ENCODE measurements around the gene EVA1C.
"Not testable (repeated sequence)": the region's sequence is repeated elsewhere in the genome, so short reads cannot be mapped to it uniquely, and the experiment has no call there.

Gene EVA1C

DNA sequence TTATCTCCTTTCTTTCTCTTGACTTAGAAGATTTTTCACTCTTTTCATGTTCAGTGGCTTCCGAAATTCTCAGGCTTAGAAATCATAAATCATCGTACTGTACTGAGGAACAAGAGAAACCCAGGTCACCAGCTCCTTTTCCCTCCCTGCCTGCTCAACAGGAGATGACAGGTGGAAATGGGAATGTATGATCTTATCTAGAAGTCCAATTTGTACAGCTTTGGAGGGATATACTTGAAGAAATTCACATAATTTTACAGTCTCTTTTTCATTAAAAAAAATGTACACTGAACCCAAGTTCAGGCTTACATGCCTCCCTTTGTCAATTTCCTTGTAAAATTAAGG, 11.7 kb downstream of the EVA1C start:
- no peak for DNase-seq

DNA sequence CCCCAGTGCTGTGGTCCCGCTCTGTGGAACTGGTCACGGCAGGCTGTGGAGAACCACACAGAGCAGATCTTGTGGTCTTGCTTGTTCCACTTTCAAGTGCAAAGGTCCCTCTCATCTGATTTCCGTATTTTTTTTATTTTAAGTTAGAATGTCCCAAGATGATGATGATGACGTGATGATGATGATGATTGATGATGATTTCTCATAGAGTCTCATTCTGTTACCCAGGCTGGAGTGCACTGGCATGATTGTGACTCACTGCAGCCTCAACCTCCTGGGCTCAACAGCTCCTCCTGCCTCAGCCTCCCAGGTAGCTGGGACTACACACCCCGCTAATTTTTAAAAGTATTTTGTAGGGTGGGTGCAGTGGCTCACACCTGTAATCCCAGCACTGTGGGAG, 12.2 kb downstream of the EVA1C start:
- no peak for DNase-seq

DNA sequence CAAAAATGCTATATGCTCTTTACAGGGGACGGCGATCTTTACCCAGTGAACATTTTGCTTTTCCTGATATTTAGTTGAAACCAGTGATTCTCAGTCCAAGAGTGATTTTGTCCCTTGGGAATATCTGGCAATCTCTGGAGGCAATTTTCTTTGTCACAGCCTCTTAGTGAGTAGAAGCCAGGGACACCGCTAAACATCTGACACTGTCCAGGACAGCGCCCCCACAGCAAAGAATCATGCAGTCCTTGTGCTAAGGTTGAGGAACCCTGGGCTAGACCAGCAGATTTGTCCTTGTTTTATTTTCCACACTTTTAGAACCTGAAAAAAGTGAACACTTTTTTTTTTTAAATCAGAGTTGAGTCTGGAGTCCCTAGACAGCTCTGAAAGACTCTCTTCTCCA, 13.1 kb downstream of the EVA1C start:
- DNase-seq: peak in 1 of 56 donors; percentile 5

DNA sequence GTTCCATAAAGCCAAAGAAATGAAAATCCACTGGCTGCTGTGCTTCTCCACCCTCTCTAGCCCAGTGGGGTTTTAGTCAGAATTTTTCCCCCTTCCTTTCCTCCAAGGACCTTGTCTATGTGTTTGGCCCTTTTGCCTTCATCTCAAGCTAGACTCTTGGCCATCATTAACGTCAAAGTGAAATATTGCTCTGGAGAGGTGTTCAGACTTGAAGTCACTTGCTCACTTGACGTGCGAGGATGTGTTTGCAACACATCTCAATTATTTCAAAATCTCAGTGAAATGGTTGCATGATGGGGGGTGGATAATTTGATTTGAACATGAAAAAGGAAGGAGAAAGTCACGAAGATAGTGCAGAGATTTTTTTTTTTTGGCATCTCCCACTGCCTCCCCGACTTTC, 13.6 kb downstream of the EVA1C start:
- DNase-seq: no peak

DNA sequence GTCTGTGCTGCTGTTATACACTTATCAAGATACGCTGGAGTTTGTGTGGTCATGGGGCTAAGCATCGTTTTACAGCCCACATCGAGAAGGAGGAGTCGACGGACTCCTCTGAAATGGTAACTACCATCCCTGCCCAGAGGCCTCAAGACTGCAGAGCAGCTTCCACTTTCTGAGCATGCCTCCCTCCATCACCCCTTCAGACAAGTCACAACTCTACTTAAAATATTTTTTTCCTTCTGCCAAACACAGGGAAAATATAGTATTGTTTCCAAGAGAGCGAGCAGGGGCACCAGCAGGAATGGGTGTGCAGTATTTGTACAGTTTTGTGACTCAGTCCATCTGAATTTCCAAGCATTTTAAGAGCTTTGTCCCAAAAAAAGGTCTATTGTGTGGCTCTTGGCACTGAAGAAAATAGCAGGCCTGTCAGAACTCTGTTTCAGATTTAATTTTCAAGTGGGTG, 14.1 kb downstream of the EVA1C start:
- peak in 25 of 56 donors; percentile 8 to 66 (median 28) for DNase-seq

DNA sequence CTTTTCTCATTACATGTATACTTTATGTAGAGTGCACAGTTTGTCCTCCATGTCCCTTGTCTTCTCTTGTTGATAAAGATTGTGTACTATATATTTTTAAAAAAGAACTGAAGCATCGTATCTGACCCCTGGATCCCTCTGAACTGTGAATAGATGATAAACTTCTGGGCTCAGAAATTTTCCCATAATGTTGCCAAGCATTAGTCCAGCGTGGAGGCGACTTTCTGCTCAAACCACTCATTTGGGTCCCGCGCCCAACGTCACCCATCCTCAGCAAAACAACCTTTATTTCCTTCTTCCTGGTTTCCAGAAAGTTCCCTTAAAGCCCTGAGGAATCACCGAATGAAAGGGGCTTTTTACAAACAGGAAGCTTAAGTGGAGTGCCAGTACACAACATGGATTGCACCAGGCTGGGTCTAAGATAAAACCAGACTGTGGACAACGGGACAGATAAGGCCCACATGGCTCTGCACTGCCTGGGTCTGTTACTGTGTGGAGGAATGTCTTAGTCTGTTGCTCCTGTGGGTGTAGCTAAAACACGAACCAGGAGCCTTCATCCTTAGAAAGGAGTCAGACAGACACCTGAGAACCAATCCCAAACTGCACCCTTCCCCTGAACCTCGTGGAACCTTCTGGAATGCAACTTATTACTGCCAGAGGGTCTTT, 15.6 kb downstream of the EVA1C start:
- DNase-seq: no peak

DNA sequence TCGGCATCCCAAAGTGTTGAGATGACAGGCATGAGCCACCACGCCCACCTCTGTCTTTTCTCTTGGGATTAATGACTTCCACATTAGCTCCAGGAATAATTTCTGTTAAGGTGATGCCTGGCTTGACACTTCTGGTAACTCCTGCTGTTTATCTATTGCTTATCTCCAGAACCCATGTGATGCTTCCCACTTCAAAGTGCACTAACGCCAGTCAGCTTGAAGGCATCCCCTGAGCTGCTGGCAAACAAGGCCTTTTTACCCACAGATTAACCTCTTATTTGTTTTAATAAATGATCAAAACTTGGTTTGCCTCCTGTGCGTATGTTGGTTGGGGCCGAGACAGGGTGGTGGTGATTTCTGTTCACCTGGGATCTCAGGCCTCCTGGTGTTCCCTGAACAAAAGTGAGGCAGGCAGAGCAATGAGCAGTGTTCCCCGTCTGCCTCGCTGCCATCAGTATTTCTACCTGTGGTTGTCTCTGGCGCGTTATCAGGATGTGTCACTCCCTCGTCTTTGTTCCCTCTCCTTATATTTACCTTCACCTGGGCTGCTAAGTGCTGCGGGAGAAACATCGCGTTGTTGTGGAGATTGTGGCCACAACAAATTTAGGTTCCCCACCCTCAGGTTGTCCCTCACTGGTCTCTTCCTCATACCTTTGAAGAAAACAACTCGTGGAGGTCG, 20.6 kb downstream of the EVA1C start:
- not testable (repeated sequence) for DNase-seq

DNA sequence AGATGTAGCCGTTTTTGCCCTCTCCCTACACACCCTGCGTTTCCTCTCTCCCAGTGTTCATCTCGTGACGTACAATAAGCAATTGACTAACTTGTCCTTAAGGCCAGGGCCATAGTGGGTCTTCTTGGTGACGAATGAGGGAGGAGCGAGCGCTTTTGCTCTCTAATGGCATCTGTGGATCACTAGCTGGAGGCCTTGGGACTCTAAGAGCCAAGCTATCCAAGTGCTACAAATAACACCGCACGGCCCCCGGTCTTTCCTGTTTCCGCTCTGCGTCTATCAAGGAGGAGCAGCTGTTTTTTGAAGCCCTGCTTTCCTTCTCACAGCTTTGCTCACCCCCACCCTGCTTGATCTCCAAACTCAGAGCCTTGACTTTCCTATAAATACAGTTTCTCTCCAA, 25.2 kb downstream of the EVA1C start:
- no peak for DNase-seq

DNA sequence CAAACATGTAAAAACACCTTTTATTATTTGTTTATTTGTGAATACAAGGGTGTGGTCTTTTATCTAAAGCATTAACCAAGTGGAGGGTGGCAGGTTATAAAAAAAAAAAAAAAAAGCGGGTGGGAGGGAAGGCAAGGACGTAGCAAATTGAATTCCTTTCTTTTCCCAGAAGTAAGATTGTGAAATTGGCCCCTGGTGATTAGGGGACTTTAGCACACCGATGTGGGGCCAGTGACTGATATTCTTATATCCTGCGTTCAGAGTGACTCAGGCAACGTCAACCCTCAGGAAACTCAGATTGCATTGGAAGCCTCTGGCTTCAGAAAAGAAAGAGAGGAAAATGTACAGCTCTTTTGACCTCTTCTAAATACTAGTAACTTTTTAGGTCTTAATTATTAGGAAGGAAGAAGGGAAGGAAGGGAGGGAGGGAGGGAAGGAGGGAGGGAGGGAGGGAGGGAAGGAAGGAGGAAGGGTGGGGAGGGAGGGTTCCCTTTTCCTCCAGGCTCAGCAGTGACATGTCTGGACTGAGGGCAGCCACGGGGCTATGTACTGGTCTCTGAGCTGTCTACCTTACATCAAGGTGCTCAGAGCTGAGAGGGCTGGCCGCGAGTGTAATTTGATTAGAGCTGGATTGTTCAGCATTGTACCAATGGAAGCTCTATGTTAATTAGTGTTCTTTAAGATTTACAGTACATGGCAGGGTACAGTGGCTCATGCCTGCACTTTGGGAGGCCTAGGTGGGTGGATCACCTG, 30.2 kb downstream of the EVA1C start:
- DNase-seq: no peak

DNA sequence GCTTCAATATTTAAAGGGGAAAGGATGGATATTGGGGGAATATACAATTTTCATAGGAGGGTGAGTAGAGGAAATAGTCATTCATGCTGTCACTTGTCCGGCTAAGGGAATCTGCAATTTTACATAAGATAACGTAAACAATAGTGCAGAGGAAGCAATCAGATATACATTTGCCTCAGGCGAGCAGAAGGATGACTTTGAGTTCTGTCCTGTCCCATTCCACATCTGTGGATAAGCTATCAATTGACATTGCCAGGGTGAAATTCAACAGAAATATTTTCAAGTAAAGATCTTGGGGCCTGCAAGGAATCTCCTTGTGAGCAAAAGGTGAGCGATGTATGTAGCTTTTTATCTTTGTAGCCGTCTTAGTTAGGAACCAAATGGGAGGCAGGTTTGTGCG, 32.6 kb downstream of the EVA1C start:
- no peak for DNase-seq

DNA sequence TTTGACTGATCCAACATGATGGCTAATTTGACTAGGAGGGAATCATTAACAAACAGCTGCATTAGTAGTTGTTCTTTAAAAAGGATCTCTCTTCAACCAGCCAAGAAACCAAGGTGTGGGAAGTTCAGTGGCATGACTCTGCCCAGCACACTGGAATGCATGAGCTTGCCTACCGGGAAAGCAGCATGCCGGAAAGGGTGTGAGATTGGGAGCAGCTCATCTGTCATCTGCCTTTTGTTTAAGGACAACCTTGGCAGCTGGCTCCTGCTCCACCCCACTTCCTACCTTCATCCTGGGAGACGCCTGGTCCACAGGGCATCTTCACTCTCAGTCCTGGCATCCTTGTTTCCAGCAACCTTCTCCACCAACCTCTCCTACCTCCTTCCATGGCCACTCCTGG, 33.9 kb downstream of the EVA1C start:
- not testable (repeated sequence) for DNase-seq

DNA sequence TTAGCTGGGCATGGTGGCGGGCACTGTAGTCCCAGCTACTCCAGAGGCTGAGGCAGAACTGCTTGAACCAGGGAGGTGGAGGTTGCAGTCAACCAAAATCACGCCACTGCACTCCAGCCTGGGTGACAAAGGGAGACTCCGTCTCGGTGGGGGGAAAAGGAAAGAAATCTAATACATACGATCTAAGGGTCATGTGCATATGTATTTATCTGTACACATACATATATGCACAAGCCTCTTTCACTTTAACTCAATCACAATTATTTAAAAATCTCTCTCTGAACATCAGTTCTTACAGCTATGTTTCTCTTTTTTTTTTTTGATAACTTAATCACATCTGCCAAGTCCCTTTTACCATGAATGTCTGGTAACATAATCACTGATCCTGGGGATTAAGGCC, 34.7 kb downstream of the EVA1C start:
- no peak for DNase-seq

DNA sequence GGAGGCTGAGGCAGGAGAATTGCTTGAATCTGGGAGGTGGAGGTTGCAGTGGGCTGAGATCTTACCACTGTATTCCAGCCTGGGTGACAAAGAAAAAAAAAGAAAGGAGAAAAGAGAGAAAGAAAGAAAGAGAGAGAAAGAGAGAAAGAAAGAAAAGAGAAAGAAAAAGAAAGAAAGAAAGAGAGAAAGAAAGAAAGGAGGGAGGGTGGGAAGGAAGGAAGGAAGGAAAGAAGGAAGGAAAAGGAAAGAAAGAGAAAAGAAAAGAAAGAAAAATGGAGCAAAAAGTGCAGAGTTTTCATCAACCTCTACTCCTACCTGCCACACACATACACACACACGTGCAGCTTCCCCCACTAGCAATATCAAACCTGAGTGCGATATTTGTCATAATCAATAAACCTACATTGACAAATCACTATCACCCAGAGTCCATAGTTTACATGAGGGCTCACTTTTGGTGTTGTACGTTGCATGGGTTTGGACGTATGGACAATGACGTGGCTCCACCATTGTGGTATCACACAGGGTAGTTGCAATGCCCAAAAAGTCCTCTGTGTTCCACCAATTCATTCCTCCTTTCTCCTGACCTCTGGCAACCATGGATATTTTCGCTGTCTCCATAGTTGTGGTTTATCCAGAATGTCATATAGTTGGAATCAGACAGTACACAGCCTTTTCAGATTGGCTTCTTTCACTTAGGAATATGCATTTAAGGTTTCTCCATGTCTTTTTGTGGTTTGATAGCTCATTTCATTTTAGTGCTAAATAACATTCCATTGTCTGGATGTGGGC, 36.5 kb downstream of the EVA1C start:
- no peak for DNase-seq

DNA sequence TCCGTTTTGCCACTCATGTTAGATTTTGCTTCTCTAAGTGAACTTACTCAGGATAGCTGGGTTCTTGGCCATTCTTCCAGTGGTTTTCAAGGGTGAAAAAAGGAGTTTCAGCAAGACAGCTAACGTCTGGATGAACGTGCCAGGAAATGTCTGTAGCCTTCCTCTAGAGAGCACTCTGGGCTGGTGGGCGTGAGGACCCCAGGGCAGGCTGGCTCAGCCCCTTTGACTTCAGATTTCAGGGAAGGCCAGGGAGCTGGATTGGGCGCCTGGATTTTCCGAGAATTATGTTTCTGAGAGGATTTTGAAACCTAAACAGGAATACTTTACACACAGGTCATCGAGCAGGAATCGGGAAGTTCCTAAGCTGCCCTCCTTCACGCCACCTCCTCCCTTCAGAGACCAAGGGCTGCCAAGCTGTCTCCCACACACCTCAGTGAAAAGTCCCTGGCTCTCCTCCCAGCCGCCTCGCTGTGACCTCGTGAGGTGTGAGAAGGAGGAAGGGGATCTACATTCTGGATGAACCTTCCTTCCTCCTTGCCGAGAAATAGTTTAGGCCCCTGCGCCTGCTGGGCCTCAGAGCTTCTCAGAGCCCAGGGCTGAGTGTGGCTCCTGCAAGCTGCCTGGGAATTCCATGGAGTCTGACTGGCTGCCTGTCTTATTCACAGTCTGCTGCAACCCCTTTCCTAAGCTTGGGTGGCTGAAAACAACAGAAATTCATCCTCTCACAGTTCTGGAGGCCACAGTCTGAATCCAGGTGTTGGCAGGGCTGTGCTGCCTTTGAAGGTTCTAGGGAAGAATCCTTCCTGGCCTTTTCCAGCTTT, 38.6 kb downstream of the EVA1C start:
- peak in 2 of 56 donors; percentile 9 to 31 for DNase-seq

DNA sequence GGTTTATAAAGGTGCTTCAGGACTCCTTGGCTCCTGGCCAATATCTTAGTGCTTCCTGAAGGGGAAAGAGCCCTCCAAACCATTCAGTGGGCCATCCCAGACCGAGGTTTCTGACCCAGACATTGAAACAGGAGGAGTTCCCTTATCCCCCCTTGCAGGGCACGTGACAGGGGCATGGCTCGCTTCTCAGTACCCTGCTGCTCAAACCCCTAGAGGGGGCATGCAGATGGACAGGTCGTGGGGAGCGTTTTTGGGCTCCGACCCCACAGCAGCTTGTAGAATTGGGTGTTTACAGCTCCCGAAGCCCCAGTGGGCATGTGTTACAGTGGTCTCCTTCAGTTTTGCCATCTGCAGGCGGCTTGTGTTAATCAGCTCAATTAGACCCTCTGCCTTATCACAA, 39.7 kb downstream of the EVA1C start:
- DNase-seq: not testable (repeated sequence)

DNA sequence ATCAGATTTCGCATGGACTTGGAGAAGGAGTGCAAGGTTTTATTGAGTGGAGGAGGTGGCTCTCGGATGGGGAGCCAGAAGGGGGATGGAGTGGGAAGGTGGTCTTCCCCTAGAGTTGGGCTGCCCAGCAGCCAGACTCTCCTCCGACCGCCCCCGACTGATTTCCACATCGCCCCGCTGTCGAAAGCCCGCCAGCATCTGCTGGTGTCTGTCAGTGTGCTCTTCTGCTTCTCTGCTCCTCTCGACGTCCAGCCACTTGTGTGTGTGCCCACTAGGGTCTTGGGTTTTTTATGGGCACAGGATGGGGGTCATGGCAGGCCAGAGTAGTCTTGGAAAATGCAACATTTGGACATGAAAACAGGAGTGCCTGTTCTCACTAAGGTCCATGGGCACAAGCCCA, 40.1 kb downstream of the EVA1C start:
- no peak for DNase-seq

DNA sequence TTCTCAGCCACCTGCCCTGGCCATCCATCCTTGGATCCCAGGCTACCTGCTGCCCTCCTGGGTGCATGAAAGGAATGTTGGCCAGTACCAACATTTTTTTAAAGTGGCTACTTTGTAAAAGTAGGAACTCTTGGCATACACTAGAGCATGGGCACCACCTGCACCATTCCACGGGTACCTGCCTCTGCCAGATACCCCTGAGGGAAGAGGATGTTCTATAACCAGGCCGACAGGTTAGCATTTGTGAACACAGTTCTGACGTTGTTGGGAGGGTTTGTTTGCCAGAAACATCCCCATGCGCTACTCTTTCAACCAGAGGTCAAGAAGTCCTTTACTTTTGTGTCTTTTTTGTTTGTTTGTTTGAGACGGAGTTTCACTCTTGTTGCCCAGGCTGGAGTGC, 43.0 kb downstream of the EVA1C start:
- no peak for DNase-seq

DNA sequence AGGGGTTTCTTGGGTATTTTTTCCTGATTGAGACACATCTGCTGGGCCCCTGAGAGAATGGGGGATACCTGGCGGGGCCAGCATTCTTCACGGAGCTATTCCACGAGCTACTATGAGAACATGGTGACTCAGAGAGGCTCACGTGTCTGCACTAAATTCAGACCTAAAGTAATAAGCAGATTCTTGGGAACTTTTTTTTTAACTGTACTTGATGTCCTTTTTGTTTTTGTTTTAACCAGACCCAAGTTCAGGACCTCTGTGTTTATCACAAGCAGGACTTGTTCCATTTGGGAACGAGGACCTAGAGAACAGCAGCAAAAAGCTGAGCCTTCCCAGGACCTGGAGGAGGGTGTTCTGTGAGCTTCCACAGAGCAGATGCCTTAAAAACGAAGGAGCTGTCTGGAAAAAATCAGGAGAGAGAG, 44.0 kb downstream of the EVA1C start:
- DNase-seq: no peak

DNA sequence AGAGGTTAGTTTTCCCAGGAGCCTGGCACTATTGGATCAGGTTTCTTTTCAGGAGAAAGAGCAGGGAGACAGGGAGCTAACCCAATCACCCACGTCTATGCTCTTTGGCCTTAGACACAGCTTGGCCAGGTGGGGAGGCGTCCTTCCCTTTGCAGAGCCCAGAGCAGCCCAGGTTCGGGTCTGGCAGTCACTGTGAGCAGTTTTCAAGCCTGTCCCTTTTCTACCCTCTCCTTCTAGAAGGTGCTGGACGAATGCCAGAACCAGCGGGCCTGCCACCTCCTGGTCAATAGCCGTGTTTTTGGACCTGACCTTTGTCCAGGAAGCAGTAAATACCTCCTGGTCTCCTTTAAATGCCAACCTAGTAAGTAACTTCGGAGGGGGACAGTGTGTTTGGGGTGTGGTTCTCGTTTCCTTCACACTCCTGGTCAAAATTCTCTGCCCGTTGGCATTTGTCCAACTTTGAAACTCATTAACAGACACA, 44.9 kb downstream of the EVA1C start:
- peak in 12 of 56 donors; percentile 5 to 45 (median 10) for DNase-seq

DNA sequence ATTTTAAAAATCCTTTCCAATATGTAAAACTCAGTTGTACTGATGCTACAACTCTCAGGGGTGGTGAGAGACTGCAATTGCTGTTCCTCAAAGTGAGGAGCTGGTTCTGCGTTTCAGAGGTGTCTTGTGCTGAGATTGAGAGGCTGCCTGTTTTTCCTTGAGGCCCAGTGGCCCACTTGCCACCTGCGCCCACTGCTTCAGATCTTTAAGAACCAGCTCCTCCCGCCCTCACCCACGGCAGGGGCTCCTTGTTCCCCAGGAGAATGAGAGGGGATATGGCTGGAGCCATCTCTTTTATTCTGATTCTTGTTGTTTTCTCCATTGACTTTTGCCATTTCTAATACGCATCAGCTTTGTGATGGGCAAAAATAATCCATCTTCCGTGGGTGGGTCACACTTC, 45.5 kb downstream of the EVA1C start:
- DNase-seq: no peak

DNA sequence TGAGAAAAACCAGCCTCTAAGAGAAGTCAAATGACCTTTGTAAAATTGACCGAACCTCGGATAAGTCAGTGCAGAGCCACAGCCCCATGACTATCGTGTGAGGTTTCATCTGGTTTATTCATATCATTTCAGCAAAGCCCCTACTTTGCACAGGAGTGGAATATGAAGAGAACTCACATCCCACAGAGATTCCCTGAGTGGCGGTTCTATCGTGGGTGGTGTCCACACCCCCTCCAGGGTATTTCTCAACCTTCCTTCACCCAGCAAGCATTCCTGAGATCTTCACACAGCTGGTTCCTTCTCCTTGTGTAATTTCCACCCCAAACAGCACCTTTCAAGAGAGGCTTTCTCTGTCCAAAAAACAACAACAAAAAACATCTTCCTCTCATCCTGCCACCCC, 47.5 kb downstream of the EVA1C start:
- DNase-seq: no peak
